ENCODE results near the gene CCNG1.
"Not testable (repeated sequence)": the region's sequence is repeated elsewhere in the genome, so short reads cannot be mapped to it uniquely, and the experiment has no call there.

Gene CCNG1

GRCh38 chr5:163440954-163441353 lies 3.6 kb downstream of the CCNG1 start:
- DNase-seq (ENCODE audit: low read depth in 2 of 2), result no peak

DNA sequence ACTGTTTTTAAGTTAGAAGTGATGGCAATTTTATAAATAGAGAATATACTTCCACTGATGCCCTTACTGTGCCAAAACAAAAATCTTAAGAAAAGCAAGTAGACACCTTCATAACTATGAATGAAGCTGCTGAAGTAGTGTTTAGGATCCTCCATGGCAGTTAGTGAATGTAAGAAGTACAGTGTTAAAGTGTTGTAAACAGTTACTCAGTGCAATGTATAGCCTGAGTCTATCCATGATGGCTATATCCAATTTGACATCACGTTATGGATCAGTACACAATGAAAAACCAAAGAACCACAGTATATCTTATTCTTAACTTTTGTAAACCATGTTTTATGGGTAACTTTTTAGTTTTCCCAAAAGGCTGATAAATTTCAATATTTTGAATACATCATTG lies 7.1 kb downstream of the CCNG1 start:
- no peak for DNase-seq (ENCODE audit: low read depth in 2 of 2)

DNA sequence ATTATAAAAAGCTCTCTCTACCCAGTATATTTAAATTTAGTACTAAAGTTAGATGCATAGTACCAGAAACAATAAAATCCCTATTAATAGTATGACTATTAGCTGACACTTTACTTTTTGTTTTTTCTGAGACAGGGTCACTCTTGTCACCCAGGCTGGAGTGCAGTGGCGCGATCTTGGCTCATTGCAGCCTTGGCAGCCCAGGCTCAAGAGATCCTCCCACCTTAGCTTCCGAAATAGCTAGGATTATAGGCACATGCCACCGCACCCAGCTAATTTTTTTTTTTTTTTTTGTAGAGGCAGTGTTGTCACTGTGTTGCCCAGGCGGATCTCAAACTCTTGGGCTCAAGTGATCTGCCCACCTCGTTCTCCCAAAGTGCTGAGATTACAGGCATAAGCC lies 8.0 kb downstream of the CCNG1 start:
- DNase-seq (ENCODE audit: low read depth in 2 of 2), result no peak

DNA sequence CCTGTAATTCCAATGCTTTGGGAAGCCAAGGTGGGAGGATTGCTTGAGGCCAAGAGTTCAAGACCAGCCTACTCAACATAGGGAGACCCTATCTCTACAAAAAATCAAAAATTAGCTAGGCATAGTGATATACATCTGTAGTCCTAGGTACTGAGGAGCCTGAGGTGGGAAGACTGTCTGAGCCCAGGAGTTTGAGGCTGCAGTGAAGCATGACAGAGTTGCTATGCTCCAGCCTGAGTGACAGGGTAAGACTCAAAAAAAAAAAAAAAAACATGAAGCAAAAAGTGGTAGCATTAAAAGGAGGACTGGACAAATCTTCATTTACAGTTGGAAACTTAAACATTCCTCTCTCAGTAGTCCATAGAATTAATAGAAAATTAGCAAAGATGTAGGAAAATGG lies 9.8 kb downstream of the CCNG1 start:
- no peak for DNase-seq (ENCODE audit: low read depth in 2 of 2)

- no peak for DNase-seq (ENCODE audit: low read depth in 2 of 2)
Observed at GRCh38 chr5:163447875-163448274, 10.5 kb downstream of the CCNG1 start.

GRCh38 chr5:163448491-163448890 lies 11.1 kb downstream of the CCNG1 start:
- DNase-seq (ENCODE audit: low read depth in 2 of 2), result no peak

DNA sequence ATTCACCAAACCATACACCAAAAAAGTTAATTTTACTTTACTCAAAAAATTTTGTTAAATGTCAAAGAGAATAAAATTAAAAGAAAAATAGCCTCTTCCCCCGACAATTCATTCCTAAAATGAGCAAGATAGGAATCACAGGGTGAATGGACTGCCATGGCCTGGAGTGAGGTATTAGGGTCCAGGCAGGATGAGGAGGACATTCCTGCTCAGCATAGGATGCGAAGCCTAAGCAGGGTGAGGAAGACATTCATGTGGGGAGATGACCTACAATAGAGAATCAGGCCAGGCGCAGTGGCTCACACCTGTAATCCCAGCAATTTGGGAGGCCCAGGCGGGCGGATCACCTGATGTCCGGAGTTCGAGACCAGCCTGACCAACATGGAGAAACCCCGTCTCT lies 14.1 kb downstream of the CCNG1 start:
- no peak for DNase-seq (ENCODE audit: low read depth in 2 of 2)

DNA sequence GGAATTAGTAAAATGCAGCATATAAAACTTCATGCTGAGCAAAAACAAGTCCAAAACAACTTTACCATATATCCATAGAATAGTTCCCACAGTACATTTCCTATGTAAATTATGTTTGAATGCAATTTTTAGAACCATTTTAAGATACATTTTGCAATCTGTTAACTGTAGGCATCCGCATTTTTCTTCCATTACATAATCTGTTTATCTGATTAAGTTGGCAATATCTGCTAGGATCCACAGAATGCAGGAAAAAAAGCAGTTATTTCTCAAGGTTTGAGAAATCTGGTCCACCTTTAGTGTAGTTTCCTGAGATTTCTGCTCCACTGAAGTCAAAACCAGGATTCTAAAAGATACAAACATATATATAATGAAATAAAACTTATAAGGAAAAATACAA lies 16.3 kb downstream of the CCNG1 start:
- DNase-seq (ENCODE audit: low read depth in 2 of 2), result no peak

DNA sequence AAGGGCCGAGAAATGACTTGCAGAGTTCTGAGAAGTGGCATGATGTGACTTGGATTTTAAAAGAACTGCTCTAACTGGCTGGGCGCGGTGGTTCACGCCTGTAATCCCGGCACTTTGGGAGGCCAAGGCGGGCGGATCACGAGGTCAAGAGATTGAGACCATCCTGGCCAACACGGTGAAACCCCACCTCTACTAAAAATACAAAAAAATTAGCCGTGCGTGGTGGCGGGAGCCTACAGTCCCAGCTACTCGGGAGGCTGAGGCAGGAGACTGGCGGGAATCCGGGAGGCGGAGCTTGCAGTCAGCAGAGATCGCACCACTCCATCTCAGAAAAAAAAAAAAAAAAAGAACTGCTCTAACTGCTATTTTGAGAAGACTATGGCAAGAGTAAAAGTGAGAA lies 18.0 kb downstream of the CCNG1 start:
- not testable (repeated sequence) for DNase-seq (ENCODE audit: low read depth in 2 of 2)

- DNase-seq (ENCODE audit: low read depth in 2 of 2), result no peak
Observed at GRCh38 chr5:163456029-163456589, 18.7 kb downstream of the CCNG1 start.

DNA sequence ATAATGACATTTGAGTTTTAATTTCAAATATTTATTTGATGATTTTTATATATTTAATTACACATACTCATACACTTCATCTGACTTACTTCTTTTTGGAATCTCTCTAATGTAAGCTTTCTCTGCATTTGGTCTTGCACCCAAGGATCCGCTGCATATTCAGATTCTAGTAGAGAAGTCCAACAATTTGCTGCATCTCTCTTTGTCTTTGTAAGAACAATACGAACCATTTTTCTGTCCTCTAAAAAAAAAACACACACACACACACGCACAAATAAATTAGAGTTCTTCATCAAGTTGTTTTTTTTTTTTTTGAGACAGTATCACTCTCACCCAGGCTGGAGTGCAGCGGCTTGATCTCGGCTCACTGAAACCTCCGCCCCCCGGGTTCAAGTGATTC lies 19.4 kb downstream of the CCNG1 start:
- DNase-seq (ENCODE audit: low read depth in 2 of 2), result no peak

DNA sequence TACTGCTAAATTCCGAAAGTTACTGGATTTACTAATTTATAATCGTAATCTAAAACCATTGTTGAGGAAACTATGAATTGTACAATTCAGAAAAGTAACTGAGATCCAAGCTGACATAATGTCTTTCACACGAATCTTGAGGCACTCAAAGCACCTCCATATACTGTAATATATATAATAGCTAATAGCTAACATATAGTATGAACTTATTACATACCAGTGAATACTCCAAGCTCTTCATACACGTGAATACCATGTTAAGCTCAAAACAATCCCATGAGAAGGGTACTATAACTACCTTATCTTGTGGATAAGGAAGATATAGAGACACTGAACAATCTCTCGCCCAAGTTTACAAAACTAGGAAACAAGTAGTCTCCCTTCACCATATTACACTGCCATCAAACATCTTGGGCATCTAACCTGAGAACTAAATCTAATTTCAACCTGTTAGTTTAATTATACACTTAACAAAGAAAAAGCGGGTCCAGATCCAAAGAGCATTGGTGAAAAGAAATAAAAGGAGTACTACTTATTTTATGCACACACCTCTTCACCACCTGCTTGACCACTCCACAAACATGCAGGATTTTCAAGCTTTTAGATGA lies 21.5 kb downstream of the CCNG1 start:
- DNase-seq (ENCODE audit: low read depth in 2 of 2), result no peak

DNA sequence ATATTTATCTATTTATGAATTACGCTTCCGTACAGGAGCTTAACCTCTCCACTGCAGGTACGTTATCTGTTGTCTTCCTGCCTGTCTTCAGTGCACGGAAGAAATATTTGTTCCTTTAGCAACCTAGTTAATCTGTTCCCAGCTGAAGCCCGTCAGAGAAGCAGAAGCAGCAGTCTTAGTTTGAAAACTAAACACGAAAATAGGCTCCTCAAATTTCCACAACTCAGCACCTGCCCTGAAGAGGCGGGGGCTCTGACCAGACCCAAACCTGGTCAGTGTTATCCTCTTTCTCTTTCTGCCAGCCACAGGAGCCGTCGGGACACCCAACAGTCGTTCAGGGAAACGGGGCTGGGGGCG lies 22.0 kb downstream of the CCNG1 start:
- no peak for DNase-seq (ENCODE audit: low read depth in 2 of 2)

DNA sequence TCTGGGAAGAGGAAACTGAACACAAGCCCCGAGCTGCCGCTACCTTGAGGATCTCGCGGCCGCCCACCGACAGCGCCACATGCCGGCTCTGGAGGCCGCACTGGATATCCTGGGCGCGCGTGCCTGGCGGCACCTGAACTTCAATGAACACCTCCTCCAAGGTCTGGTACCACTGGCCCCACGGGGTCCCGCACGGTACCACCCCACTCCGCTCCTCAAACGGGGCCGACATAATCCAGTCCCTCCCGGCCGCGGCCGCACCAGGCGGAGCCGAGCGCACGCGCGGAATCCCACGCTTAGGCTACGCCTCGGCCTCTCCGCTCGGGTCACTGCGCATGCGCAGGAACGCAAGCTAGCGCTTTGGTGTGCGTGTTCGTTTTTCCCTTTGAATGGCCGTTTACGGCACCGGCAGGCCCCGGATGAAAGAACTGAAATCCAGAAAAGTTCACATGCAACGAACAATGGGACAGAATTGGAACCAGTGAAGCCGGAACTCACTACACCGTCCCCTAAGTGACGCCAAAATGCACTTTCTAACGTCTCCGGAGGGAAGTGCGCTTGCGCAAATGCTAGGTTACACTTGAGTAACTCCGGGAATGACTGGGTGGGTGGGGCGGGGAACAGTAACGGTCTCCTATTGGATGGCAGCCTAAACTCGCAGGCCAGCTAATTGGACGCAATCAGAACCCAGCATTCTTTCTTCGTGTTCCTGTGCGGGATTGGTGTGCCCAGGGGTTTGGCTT lies 22.6 kb downstream of the CCNG1 start, which contains the start of gene NUDCD2:
TSS of gene NUDCD2 (minus strand) at position 284 of the 743 bp plus-strand sequence. CDS start at position 232, 52 bp downstream.
- DNase-seq (ENCODE audit: low read depth in 2 of 2), result peak; percentile 86 to 88

GRCh38 chr5:163460562-163461171 lies 23.3 kb downstream of the CCNG1 start, which contains the start of gene HMMR:
TSS of gene HMMR (plus strand) at chr5:163460632. CDS start at chr5:163460693, 61 bp downstream.
- DNase-seq (ENCODE audit: low read depth in 2 of 2), result no peak

GRCh38 chr5:163463063-163463435 lies 25.7 kb downstream of the CCNG1 start:
- no peak for DNase-seq (ENCODE audit: low read depth in 2 of 2)

DNA sequence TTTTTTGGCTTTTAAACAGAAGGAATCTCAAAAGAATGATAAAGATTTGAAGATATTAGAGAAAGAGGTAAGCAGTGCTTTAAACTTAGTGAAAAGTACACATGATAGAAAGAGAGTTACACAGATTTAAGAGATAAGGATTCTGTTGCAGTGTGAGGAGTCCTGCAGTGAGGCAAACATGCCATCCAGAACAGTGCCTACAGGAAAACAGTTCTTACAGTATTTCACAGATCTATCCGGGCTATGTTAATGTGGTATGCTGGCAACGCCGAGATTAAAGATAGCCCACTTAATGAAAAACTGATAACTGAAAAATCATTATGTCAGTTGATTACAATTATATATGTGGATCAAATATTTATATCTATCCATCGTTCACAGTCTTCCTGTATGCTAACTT lies 30.3 kb downstream of the CCNG1 start:
- no peak for DNase-seq (ENCODE audit: low read depth in 2 of 2)

GRCh38 chr5:163473635-163474243 lies 36.3 kb downstream of the CCNG1 start:
- no peak for DNase-seq (ENCODE audit: low read depth in 2 of 2)

DNA sequence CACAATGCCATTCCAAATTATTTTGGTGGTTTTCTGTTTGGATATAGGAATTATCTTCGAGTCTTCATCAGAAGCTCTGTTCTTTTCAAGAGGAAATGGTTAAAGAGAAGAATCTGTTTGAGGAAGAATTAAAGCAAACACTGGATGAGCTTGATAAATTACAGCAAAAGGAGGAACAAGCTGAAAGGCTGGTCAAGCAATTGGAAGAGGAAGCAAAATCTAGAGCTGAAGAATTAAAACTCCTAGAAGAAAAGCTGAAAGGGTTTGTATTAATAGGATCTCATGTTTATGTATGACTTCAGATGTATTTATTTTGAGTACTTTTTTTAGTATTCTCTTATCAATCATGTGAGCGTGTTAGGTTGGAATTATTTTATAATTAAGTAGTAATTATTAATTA lies 38.0 kb downstream of the CCNG1 start:
- DNase-seq (ENCODE audit: low read depth in 2 of 2), result no peak

DNA sequence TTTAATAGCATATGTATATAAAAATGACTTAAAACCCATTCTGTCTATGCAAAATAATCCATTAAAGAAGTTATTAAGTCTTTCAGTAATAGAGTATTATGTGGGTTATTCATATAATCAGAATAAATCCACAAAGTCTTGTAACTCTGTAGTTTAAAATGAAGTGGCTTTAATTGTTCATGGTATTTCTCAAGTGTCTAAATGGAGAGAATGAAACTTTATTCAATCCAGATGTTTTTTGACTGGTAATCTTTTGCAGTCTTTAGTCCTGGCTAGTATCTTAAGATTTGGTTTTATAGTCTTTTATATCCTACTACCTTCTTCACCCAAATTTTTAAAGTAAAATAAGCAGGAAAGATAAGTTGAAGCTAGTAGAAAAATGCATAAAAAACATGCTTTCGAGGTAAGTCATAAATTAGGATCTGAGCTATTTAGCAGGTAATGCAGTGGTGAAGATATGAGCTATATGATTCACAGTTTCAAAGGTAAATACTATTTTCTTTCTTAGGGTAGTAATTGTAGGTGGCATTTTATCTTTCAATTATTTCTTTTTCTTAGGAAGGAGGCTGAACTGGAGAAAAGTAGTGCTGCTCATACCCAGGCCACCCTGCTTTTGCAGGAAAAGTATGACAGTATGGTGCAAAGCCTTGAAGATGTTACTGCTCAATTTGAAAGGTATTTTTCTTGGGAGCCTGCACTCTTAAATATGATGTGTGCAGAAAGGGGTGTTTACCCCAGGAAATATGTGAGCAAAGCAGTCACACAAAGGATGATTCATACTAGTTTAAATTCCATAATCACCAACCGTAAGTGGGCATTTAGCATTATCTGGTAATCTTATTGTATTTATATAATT lies 41.0 kb downstream of the CCNG1 start:
- no peak for DNase-seq (ENCODE audit: low read depth in 2 of 2)

DNA sequence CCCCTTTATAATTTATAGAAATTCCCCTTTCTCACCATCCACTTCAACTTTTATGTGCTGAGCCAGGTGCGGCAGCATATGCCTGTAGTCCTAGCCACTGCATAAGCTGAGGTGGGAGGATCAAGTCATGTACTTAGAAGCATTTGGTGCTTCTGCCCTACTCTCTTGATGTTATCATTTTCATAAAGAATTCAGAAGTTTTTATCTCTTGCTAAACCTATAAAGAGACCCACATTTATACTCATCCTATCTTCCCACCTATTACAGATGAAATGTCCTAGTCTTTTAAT lies 41.5 kb downstream of the CCNG1 start:
- DNase-seq (ENCODE audit: low read depth in 2 of 2), result no peak
